ENCODE measurements around the gene CNTNAP2.

DNA sequence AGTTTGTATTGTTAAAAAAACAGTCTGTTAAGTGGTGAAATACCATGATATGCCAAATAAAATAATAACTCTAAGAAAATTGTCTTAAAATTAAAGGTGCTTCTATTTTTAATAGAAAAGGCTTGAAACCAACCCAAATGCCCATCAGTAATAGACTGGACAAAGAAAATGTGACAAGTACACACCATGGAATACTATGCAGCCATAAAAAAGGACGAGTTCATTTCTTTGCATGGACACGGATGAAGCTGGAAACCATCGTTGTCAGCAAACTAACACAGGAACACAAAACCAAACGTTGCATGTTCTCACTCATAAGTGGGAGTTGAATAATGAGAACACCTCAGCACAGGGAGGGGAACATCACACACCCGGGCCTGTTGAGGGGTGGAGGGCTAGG, 7.1 kb downstream of the CNTNAP2 start:
- TF ChIP-seq EGR2 (tag by site-specific recombination; IDR thresholded peaks at IDR 0.05; ENCODE audit: low read depth) (no peak), ZNF274 (IDR thresholded peaks at IDR 0.05; ENCODE audit: low read length) (no peak), ZNF274 (tag by site-specific recombination; IDR thresholded peaks at IDR 0.05; ENCODE audit: borderline replicate concordance) (no peak), ZNF324 (tag by site-specific recombination; IDR thresholded peaks at IDR 0.05) (no peak), ZNF76 (tag by site-specific recombination; IDR thresholded peaks at IDR 0.05; ENCODE audit: borderline replicate concordance, low read depth) (no peak), YY2 (tag by site-specific recombination; IDR thresholded peaks at IDR 0.05) (no peak), YY1 (tag by site-specific recombination; IDR thresholded peaks at IDR 0.05) (no peak), ZNF426 (tag by site-specific recombination; IDR thresholded peaks at IDR 0.05) (no peak), ZNF423 (tag by site-specific recombination; IDR thresholded peaks at IDR 0.05) (no peak), ZNF350 (tag by site-specific recombination; IDR thresholded peaks at IDR 0.05) (no peak)
- TF ChIP-seq, protein P1, sequence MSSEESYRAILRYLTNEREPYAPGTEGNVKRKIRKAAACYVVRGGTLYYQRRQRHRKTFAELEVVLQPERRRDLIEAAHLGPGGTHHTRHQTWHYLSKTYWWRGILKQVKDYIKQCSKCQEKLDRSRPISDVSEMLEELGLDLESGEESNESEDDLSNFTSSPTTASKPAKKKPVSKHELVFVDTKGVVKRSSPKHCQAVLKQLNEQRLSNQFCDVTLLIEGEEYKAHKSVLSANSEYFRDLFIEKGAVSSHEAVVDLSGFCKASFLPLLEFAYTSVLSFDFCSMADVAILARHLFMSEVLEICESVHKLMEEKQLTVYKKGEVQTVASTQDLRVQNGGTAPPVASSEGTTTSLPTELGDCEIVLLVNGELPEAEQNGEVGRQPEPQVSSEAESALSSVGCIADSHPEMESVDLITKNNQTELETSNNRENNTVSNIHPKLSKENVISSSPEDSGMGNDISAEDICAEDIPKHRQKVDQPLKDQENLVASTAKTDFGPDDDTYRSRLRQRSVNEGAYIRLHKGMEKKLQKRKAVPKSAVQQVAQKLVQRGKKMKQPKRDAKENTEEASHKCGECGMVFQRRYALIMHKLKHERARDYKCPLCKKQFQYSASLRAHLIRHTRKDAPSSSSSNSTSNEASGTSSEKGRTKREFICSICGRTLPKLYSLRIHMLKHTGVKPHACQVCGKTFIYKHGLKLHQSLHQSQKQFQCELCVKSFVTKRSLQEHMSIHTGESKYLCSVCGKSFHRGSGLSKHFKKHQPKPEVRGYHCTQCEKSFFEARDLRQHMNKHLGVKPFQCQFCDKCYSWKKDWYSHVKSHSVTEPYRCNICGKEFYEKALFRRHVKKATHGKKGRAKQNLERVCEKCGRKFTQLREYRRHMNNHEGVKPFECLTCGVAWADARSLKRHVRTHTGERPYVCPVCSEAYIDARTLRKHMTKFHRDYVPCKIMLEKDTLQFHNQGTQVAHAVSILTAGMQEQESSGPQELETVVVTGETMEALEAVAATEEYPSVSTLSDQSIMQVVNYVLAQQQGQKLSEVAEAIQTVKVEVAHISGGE (tag by site-specific recombination; conservative IDR thresholded peaks at IDR 0.05; ENCODE audit: low read depth) = no peak
- TF ChIP-seq, protein P2, sequence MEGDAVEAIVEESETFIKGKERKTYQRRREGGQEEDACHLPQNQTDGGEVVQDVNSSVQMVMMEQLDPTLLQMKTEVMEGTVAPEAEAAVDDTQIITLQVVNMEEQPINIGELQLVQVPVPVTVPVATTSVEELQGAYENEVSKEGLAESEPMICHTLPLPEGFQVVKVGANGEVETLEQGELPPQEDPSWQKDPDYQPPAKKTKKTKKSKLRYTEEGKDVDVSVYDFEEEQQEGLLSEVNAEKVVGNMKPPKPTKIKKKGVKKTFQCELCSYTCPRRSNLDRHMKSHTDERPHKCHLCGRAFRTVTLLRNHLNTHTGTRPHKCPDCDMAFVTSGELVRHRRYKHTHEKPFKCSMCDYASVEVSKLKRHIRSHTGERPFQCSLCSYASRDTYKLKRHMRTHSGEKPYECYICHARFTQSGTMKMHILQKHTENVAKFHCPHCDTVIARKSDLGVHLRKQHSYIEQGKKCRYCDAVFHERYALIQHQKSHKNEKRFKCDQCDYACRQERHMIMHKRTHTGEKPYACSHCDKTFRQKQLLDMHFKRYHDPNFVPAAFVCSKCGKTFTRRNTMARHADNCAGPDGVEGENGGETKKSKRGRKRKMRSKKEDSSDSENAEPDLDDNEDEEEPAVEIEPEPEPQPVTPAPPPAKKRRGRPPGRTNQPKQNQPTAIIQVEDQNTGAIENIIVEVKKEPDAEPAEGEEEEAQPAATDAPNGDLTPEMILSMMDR (tag by site-specific recombination; IDR thresholded peaks at IDR 0.05) = no peak
- TF ChIP-seq, protein P3, sequence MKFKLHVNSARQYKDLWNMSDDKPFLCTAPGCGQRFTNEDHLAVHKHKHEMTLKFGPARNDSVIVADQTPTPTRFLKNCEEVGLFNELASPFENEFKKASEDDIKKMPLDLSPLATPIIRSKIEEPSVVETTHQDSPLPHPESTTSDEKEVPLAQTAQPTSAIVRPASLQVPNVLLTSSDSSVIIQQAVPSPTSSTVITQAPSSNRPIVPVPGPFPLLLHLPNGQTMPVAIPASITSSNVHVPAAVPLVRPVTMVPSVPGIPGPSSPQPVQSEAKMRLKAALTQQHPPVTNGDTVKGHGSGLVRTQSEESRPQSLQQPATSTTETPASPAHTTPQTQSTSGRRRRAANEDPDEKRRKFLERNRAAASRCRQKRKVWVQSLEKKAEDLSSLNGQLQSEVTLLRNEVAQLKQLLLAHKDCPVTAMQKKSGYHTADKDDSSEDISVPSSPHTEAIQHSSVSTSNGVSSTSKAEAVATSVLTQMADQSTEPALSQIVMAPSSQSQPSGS (tag by site-specific recombination; IDR thresholded peaks at IDR 0.05; ENCODE audit: low read depth) = no peak
